HepG2 (cell line): Measurements from ENCODE around the gene RNF213. TPM values are rescaled to one million over a fixed set of nuclear protein-coding genes. Genes with fewer than 3 reads are reported as not detected.

Source experiments
- ADNP ChIP-seq: sonication (generic); formaldehyde crosslinking; IDR thresholded peaks from 2 replicates; pipeline ENCODE4 v1.4.0; 2020; ENCODE audit warnings: missing genetic modification reagents
- HNF1B ChIP-seq: sonication (generic); formaldehyde crosslinking; IDR thresholded peaks from 2 replicates; pipeline ENCODE4 v1.5.1; 2020; ENCODE audit warnings: mild to moderate bottlenecking, moderate library complexity, missing genetic modification reagents
- HNF4A ChIP-seq: sonication (generic); formaldehyde crosslinking; IDR thresholded peaks from 2 replicates; pipeline ENCODE4 v1.4.0; 2020; ENCODE audit warnings: missing genetic modification reagents
- HNRNPL ChIP-seq: fragments of 200-400 bp; formaldehyde crosslinking; IDR thresholded peaks from 2 replicates; pipeline ENCODE4 v1.6.1; 2017; ENCODE audit warnings: mild to moderate bottlenecking, low read depth, low read length
- HNRNPUL1 ChIP-seq: fragments of 200-400 bp; formaldehyde crosslinking; IDR thresholded peaks from 2 replicates; pipeline ENCODE4 v1.6.1; 2017; ENCODE audit warnings: low read depth, mild to moderate bottlenecking, low read length, moderate library complexity
- NAIF1 ChIP-seq: sonication (generic); formaldehyde crosslinking; IDR thresholded peaks from 2 replicates; pipeline ENCODE4 v1.5.0; 2020; ENCODE audit warnings: mild to moderate bottlenecking, missing genetic modification reagents, borderline replicate concordance
- SALL1 ChIP-seq: sonication (generic); formaldehyde crosslinking; IDR thresholded peaks from 2 replicates; pipeline ENCODE4 v1.8.0; 2022; ENCODE audit warnings: mild to moderate bottlenecking, missing genetic modification reagents
- THAP11 ChIP-seq: IDR thresholded peaks from 2 replicates; pipeline ENCODE4 v1.6.1; 2016; ENCODE audit warnings: missing biosample characterization, missing genetic modification reagents
- ZGPAT ChIP-seq: IDR thresholded peaks from 2 replicates; pipeline ENCODE4 v1.6.1; 2016; ENCODE audit warnings: mild to moderate bottlenecking
- ZNF513 ChIP-seq: sonication (generic); formaldehyde crosslinking; conservative IDR thresholded peaks from 2 replicates; pipeline ENCODE4 v1.5.0; 2020; ENCODE audit warnings: missing genetic modification reagents
- polyA plus RNA-seq, 8 experiments: library from polyadenylated mRNA; depleted of rRNA in 3 of 8; stranded (reverse) in 7 of 8; unstranded in 1 of 8; fragments of >200 nt; fragmentation: Illumina TruSeq in 4 of 8; extraction: Trizol in 4 of 8; gene quantifications; 2 replicates each; pipeline versions ENCODE4 v1.2.1 to v1.2.3, GENCODE V29; 2011 to 2016; ENCODE audit warnings: low read depth in 4 of 8, missing spikeins in 1 of 8, mixed read lengths in 1 of 8; ENCODE audit not compliant: insufficient read depth in 1 of 8
- total RNA-seq, 5 experiments: library from RNA; depleted of rRNA; stranded (reverse); fragments of >200 nt; fragmentation: Illumina TruSeq; extraction: Trizol; gene quantifications; 2 replicates each; pipeline ENCODE4 v1.2.3, GENCODE V29; 2016; ENCODE audit warnings: low read depth in 1 of 5
- TF ChIP-seq, protein P1 (sequence below): sonication (generic); formaldehyde crosslinking; IDR thresholded peaks from 2 replicates; pipeline ENCODE4 v1.5.0; 2020; ENCODE audit warnings: mild to moderate bottlenecking, missing genetic modification reagents
- TF ChIP-seq, protein P2 (sequence below): sonication (generic); formaldehyde crosslinking; IDR thresholded peaks from 2 replicates; pipeline ENCODE4 v1.4.0; 2020; ENCODE audit warnings: missing genetic modification reagents
- TF ChIP-seq, protein P3 (sequence below): sonication (generic); formaldehyde crosslinking; IDR thresholded peaks from 2 replicates; pipeline ENCODE4 v1.4.0; 2020; ENCODE audit warnings: missing genetic modification reagents, borderline replicate concordance

Gene RNF213
- total and polyA plus RNA-seq, 2 of the 13 experiments (the other 11 are each of a cell fraction or from before 2014, with no cell fraction given), result 38.6 to 38.7 TPM

DNA sequence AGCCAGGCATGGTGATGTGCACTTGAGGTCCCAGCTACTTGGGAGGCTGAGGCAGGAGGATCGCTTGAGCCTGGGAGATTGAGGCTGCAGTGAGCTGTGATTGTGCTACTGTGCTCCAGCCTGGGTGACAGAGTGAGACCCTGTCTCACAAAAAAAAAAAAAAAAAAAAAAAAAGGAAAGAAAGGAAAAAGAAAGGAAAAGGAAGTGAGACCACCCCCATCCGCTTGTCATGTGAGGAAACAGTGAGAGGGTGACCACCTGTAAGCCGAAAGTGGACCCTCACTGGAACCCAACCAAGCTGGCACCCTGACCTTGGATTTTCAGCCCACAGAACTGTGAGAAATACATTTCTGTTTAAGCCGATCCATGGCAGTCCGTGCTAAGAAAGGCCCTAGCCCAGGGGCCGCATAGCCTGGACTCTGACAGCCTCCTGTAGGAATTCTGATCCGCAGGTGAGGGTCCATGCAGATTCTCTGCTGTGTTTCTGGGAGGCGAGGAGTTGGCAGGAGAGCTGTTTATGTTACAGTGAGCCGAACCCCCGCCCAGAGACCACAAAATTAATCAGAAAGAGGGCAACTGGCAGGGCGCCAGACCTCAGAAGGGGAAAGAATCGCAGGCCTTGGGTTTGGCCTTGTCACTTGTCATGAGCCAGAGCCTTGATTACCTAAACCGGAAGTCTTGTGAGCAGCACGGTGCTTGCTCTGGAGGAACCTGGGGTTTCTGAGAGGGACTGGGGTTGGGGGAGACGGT is 41.5 kb upstream of the RNF213 start (continued):
- TF ChIP-seq ZNF513 (CRISPR knock-in tag), result no peak
- TF ChIP-seq, protein P1, sequence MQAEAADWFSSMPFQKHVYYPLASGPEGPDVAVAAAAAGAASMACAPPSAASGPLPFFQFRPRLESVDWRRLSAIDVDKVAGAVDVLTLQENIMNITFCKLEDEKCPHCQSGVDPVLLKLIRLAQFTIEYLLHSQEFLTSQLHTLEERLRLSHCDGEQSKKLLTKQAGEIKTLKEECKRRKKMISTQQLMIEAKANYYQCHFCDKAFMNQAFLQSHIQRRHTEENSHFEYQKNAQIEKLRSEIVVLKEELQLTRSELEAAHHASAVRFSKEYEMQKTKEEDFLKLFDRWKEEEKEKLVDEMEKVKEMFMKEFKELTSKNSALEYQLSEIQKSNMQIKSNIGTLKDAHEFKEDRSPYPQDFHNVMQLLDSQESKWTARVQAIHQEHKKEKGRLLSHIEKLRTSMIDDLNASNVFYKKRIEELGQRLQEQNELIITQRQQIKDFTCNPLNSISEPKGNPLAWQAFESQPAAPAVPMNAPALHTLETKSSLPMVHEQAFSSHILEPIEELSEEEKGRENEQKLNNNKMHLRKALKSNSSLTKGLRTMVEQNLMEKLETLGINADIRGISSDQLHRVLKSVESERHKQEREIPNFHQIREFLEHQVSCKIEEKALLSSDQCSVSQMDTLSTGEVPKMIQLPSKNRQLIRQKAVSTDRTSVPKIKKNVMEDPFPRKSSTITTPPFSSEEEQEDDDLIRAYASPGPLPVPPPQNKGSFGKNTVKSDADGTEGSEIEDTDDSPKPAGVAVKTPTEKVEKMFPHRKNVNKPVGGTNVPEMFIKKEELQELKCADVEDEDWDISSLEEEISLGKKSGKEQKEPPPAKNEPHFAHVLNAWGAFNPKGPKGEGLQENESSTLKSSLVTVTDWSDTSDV (CRISPR knock-in tag), result no peak
- TF ChIP-seq HNRNPUL1, result no peak
- no peak for TF ChIP-seq THAP11 (CRISPR knock-in tag)
- TF ChIP-seq, protein P2, sequence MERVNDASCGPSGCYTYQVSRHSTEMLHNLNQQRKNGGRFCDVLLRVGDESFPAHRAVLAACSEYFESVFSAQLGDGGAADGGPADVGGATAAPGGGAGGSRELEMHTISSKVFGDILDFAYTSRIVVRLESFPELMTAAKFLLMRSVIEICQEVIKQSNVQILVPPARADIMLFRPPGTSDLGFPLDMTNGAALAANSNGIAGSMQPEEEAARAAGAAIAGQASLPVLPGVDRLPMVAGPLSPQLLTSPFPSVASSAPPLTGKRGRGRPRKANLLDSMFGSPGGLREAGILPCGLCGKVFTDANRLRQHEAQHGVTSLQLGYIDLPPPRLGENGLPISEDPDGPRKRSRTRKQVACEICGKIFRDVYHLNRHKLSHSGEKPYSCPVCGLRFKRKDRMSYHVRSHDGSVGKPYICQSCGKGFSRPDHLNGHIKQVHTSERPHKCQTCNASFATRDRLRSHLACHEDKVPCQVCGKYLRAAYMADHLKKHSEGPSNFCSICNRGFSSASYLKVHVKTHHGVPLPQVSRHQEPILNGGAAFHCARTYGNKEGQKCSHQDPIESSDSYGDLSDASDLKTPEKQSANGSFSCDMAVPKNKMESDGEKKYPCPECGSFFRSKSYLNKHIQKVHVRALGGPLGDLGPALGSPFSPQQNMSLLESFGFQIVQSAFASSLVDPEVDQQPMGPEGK (CRISPR knock-in tag), result no peak
- peak; percentile 27; the same call in 1 of the 2 replicates for TF ChIP-seq HNF4A (CRISPR knock-in tag)
- no peak for TF ChIP-seq SALL1 (CRISPR knock-in tag)
- no peak; the same call in 1 of the 2 replicates for TF ChIP-seq HNF1B (CRISPR knock-in tag)
- TF ChIP-seq NAIF1 (CRISPR knock-in tag), result no peak
- TF ChIP-seq, protein P3, sequence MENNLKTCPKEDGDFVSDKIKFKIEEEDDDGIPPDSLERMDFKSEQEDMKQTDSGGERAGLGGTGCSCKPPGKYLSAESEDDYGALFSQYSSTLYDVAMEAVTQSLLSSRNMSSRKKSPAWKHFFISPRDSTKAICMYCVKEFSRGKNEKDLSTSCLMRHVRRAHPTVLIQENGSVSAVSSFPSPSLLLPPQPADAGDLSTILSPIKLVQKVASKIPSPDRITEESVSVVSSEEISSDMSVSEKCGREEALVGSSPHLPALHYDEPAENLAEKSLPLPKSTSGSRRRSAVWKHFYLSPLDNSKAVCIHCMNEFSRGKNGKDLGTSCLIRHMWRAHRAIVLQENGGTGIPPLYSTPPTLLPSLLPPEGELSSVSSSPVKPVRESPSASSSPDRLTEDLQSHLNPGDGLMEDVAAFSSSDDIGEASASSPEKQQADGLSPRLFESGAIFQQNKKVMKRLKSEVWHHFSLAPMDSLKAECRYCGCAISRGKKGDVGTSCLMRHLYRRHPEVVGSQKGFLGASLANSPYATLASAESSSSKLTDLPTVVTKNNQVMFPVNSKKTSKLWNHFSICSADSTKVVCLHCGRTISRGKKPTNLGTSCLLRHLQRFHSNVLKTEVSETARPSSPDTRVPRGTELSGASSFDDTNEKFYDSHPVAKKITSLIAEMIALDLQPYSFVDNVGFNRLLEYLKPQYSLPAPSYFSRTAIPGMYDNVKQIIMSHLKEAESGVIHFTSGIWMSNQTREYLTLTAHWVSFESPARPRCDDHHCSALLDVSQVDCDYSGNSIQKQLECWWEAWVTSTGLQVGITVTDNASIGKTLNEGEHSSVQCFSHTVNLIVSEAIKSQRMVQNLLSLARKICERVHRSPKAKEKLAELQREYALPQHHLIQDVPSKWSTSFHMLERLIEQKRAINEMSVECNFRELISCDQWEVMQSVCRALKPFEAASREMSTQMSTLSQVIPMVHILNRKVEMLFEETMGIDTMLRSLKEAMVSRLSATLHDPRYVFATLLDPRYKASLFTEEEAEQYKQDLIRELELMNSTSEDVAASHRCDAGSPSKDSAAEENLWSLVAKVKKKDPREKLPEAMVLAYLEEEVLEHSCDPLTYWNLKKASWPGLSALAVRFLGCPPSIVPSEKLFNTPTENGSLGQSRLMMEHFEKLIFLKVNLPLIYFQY (CRISPR knock-in tag), result no peak
- TF ChIP-seq ZGPAT, result no peak
- TF ChIP-seq ADNP (CRISPR knock-in tag), result no peak
- no peak for TF ChIP-seq HNRNPL
